Liver (tissue), 9 donors: ENCODE measurements around the gene RTF1. TPM values are rescaled to one million over a fixed set of nuclear protein-coding genes. Genes with fewer than 3 reads are reported as not detected.

ENCODE experiments used
- DNase-seq: peaks from one replicate; pipeline ENCODE4 v3.0.0-alpha.2; 2017; ENCODE audit warnings: low spot score
- H3K27ac ChIP-seq, 2 donors: one replicate each; pipeline ENCODE4 v1.7.0; 2013; ENCODE audit warnings: inconsistent platforms in 2 of 2, low read length in 2 of 2, control low read depth in 1 of 2, low read depth in 1 of 2, mild to moderate bottlenecking in 1 of 2
- H3K27me3 ChIP-seq, 4 donors: one replicate each; pipeline versions ENCODE4 v1.6.1 to v1.7.0; 2013; ENCODE audit warnings: low read length in 3 of 4, inconsistent platforms in 1 of 4, mild to moderate bottlenecking in 1 of 4, moderate library complexity in 1 of 4; ENCODE audit not compliant: control insufficient read depth in 4 of 4, insufficient read depth in 4 of 4
- H3K36me3 ChIP-seq, 4 donors: one replicate each; pipeline versions ENCODE4 v1.6.1 to v1.7.0; 2013; ENCODE audit warnings: low read length in 3 of 4, mild to moderate bottlenecking in 3 of 4, low read depth in 1 of 4, moderate library complexity in 1 of 4; ENCODE audit not compliant: control insufficient read depth in 4 of 4, insufficient read depth in 3 of 4
- H3K4me1 ChIP-seq, 4 donors: one replicate each; pipeline versions ENCODE4 v1.6.1 to v1.7.0; 2013; ENCODE audit warnings: low read length in 3 of 4, mild to moderate bottlenecking in 3 of 4, moderate library complexity in 1 of 4; ENCODE audit not compliant: control insufficient read depth in 4 of 4, insufficient read depth in 4 of 4
- H3K4me3 ChIP-seq, 3 donors: one replicate each; pipeline versions ENCODE4 v1.6.1 to v1.7.0; 2013; ENCODE audit warnings: low read length in 3 of 3, control low read depth in 1 of 3, low read depth in 1 of 3, mild to moderate bottlenecking in 1 of 3
- H3K9ac ChIP-seq, 2 donors: one replicate each; pipeline ENCODE4 v1.7.0; 2013; ENCODE audit warnings: low read length in 2 of 2, mild to moderate bottlenecking in 2 of 2, moderate library complexity in 2 of 2, control low read depth in 1 of 2, low read depth in 1 of 2
- H3K9me3 ChIP-seq, 4 donors: one replicate each; pipeline versions ENCODE4 v1.6.1 to v1.7.0; 2013; ENCODE audit warnings: low read length in 3 of 4; ENCODE audit not compliant: control insufficient read depth in 4 of 4
- EGR1 ChIP-seq, 2 donors: IDR thresholded peaks; 2 replicates each; pipeline ENCODE4 v1.6.1; 2016 to 2018; ENCODE audit warnings: antibody characterized with exemption in 2 of 2, low read depth in 2 of 2
- FOXA1 ChIP-seq: IDR thresholded peaks from 2 replicates; pipeline ENCODE4 v1.6.1; 2016; ENCODE audit warnings: antibody characterized with exemption
- FOXA2 ChIP-seq: IDR thresholded peaks from 2 replicates; pipeline ENCODE4 v1.6.1; 2016; ENCODE audit warnings: antibody characterized with exemption
- GABPA ChIP-seq, 2 donors: IDR thresholded peaks in 1 of 2; conservative IDR thresholded peaks in 1 of 2; 2 replicates each; pipeline ENCODE4 v1.6.1; 2016; ENCODE audit warnings: antibody characterized with exemption in 2 of 2, mild to moderate bottlenecking in 1 of 2, moderate library complexity in 1 of 2
- HNF4A ChIP-seq, 2 donors: conservative IDR thresholded peaks; 2 replicates each; pipeline ENCODE4 v1.6.1; 2016; ENCODE audit warnings: antibody characterized with exemption in 2 of 2, mild to moderate bottlenecking in 2 of 2
- HNF4G ChIP-seq: IDR thresholded peaks from 2 replicates; pipeline ENCODE4 v1.6.1; 2016; ENCODE audit warnings: antibody characterized with exemption
- JUND ChIP-seq, 2 donors: IDR thresholded peaks; 2 replicates each; pipeline ENCODE4 v1.6.1; 2016; ENCODE audit warnings: antibody characterized with exemption in 2 of 2
- MAX ChIP-seq: IDR thresholded peaks from 2 replicates; pipeline ENCODE4 v1.6.1; 2016; ENCODE audit warnings: antibody characterized with exemption
- NR2F2 ChIP-seq: IDR thresholded peaks from 2 replicates; pipeline ENCODE4 v1.6.1; 2016; ENCODE audit warnings: antibody characterized with exemption
- RAD21 ChIP-seq, 2 donors: IDR thresholded peaks; 2 replicates each; pipeline ENCODE4 v1.6.1; 2016; ENCODE audit warnings: antibody characterized with exemption in 2 of 2, mild to moderate bottlenecking in 2 of 2
- RXRA ChIP-seq, 2 donors: IDR thresholded peaks; 2 replicates each; pipeline ENCODE4 v1.6.1; 2017 to 2018; ENCODE audit warnings: antibody characterized with exemption in 2 of 2, mild to moderate bottlenecking in 1 of 2
- SP1 ChIP-seq: IDR thresholded peaks from 2 replicates; pipeline ENCODE4 v1.6.1; 2018; ENCODE audit warnings: antibody characterized with exemption, mild to moderate bottlenecking
- TAF1 ChIP-seq: conservative IDR thresholded peaks from 2 replicates; pipeline ENCODE4 v1.6.1; 2016; ENCODE audit warnings: antibody characterized with exemption, mild to moderate bottlenecking
- YY1 ChIP-seq: IDR thresholded peaks from 2 replicates; pipeline ENCODE4 v1.6.1; 2016; ENCODE audit warnings: antibody characterized with exemption, mild to moderate bottlenecking
- ZBTB33 ChIP-seq: IDR thresholded peaks from 2 replicates; pipeline ENCODE4 v1.6.1; 2016; ENCODE audit warnings: antibody characterized with exemption
- WGBS: extraction: QIAGEN DNeasy Blood & Tissue Kit; methylation state at CpG from one replicate; pipeline ENCODE4 v1.1.7; 2013; 5-methylcytosine and 5-hydroxymethylcytosine counted together
- polyA plus RNA-seq, 2 donors: library from polyadenylated mRNA; stranded (reverse) in 1 of 2; unstranded in 1 of 2; fragments of 200-250 nt in 1 of 2; fragments of >200 nt in 1 of 2; fragmentation: Nextera tagmentation in 1 of 2; extraction: Ambion mirVana in 1 of 2; gene quantifications; one replicate each; pipeline versions ENCODE4 v1.2.1 to v1.2.3, GENCODE V29; 2013 to 2015
- total RNA-seq, 2 donors: library from RNA; depleted of rRNA; stranded (reverse); fragments of >200 nt; gene quantifications; one replicate each; pipeline ENCODE4 v1.2.3, GENCODE V29; 2014
- TF ChIP-seq, protein P1 (sequence below): fragments of 150-350 bp; IDR thresholded peaks from 2 replicates; pipeline ENCODE4 v1.5.1; 2017; ENCODE audit warnings: improper control_type of control experiment, low read depth, low read length; ENCODE audit not compliant: missing input control
- TF ChIP-seq, protein P2 (sequence below): IDR thresholded peaks from 2 replicates; pipeline ENCODE4 v1.6.1; 2016; ENCODE audit warnings: antibody characterized with exemption
- TF ChIP-seq, protein P3 (sequence below): IDR thresholded peaks from 2 replicates; pipeline ENCODE4 v1.6.1; 2016; ENCODE audit warnings: antibody characterized with exemption, mild to moderate bottlenecking
- donor health status: healthy.
- donor health status: healthy.
- donor health status: healthy.
- donor health status: healthy.
- donor health status: healthy.

Gene RTF1
- total and polyA plus RNA-seq, 4 donors: 8.3 to 37.7 (median 12.1) TPM

GRCh38 chr15:41396111-41396510, 20.8 kb upstream of the RTF1 start:
- Histone ChIP-seq H3K27me3 (no peaks in the 10 kb centered on the region), H3K9ac (no peak overlapping the region), H3K4me3 (no peak overlapping the region), H3K36me3 (peaks cover 0 to 24% (median 9%) of the 10 kb centered on the region in 4 donors), H3K9me3 (no peaks in the 10 kb centered on the region), H3K27ac (no peak overlapping the region), H3K4me1 (peaks cover 0 to 1% (median 0%) of the 10 kb centered on the region in 4 donors)
- TF ChIP-seq EGR1 (IDR thresholded peaks at IDR 0.05; ENCODE audit: low read depth in 2 of 2) (no peak), YY1 (no peak), NR2F2 (no peak), FOXA1 (no peak), HNF4A (conservative IDR thresholded peaks at IDR 0.05) (no peak), HNF4G (no peak), ZBTB33 (no peak), JUND (IDR thresholded peaks at IDR 0.05) (no peak), RXRA (IDR thresholded peaks at IDR 0.05) (no peak), SP1 (no peak), TAF1 (no peak), RAD21 (IDR thresholded peaks at IDR 0.05) (no peak), FOXA2 (no peak), MAX (no peak), GABPA (IDR thresholded peaks at IDR 0.05 in 1 of 2, conservative IDR thresholded peaks at IDR 0.05 in 1 of 2) (no peak)
- TF ChIP-seq, protein P1, sequence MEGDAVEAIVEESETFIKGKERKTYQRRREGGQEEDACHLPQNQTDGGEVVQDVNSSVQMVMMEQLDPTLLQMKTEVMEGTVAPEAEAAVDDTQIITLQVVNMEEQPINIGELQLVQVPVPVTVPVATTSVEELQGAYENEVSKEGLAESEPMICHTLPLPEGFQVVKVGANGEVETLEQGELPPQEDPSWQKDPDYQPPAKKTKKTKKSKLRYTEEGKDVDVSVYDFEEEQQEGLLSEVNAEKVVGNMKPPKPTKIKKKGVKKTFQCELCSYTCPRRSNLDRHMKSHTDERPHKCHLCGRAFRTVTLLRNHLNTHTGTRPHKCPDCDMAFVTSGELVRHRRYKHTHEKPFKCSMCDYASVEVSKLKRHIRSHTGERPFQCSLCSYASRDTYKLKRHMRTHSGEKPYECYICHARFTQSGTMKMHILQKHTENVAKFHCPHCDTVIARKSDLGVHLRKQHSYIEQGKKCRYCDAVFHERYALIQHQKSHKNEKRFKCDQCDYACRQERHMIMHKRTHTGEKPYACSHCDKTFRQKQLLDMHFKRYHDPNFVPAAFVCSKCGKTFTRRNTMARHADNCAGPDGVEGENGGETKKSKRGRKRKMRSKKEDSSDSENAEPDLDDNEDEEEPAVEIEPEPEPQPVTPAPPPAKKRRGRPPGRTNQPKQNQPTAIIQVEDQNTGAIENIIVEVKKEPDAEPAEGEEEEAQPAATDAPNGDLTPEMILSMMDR: no peak
- TF ChIP-seq, protein P2, sequence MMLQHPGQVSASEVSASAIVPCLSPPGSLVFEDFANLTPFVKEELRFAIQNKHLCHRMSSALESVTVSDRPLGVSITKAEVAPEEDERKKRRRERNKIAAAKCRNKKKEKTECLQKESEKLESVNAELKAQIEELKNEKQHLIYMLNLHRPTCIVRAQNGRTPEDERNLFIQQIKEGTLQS: no peak
- TF ChIP-seq, protein P3, sequence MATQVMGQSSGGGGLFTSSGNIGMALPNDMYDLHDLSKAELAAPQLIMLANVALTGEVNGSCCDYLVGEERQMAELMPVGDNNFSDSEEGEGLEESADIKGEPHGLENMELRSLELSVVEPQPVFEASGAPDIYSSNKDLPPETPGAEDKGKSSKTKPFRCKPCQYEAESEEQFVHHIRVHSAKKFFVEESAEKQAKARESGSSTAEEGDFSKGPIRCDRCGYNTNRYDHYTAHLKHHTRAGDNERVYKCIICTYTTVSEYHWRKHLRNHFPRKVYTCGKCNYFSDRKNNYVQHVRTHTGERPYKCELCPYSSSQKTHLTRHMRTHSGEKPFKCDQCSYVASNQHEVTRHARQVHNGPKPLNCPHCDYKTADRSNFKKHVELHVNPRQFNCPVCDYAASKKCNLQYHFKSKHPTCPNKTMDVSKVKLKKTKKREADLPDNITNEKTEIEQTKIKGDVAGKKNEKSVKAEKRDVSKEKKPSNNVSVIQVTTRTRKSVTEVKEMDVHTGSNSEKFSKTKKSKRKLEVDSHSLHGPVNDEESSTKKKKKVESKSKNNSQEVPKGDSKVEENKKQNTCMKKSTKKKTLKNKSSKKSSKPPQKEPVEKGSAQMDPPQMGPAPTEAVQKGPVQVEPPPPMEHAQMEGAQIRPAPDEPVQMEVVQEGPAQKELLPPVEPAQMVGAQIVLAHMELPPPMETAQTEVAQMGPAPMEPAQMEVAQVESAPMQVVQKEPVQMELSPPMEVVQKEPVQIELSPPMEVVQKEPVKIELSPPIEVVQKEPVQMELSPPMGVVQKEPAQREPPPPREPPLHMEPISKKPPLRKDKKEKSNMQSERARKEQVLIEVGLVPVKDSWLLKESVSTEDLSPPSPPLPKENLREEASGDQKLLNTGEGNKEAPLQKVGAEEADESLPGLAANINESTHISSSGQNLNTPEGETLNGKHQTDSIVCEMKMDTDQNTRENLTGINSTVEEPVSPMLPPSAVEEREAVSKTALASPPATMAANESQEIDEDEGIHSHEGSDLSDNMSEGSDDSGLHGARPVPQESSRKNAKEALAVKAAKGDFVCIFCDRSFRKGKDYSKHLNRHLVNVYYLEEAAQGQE: no peak
- DNase-seq: no peak
- WGBS: 87% methylated on average over 3 of the region's 3 CpGs
